HG03066 (cell line): ENCODE data around the gene PRSS8.

Source experiments
- ATAC-seq: cut with Tn5 transposase; IDR thresholded peaks from one replicate; pipeline ENCODE4 v1.9.1; 2021; ENCODE audit warnings: low read depth; ENCODE audit not compliant: unreplicated experiment

PRSS8 gene

DNA sequence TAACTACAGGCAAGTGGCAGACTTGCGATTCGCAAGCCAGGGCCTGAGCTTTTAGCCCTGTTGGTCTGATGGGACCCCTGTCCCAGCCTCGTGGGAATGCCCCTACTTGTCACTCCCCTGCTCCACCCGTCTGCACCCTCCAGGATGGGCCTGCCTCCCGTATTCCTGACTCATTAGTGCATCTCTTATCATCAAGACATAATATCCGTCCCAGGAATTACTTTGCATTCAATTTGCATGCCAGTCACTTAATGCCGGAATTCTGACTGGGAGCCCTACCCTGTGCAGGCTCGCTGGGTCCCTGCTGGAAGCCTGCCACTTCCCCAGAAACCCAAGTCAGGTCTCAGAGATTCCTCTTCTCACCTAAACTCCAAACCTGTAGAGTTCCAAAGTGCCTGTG is 50.1 kb downstream of the PRSS8 start:
- no peak for ATAC-seq

GRCh38 chr16:31084584-31085302 is 50.8 kb downstream of the PRSS8 start:
- no peak for ATAC-seq

- ATAC-seq = no peak
Observed at GRCh38 chr16:31083981-31084380, 51.5 kb downstream of the PRSS8 start.

DNA sequence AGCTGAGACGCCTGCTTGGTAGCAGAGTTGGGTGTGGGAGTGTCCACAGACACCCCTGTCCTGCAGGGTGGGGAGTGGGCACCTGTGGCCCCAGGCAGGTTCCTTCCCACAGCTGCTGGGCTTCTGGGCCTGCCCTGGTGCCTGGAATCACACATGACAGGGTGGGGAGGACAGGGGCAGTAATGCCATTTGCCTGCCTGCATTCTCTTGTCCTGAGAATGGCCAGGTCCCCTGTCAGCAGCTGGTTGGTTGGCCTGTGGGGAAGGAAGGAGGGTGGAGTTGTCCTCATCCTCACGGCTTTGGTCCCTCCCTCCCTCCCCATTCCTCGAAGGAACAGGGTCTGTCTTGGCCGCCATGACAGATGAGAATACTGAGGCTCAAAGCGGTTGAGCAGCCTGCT is 52.0 kb downstream of the PRSS8 start:
- no peak for ATAC-seq

DNA sequence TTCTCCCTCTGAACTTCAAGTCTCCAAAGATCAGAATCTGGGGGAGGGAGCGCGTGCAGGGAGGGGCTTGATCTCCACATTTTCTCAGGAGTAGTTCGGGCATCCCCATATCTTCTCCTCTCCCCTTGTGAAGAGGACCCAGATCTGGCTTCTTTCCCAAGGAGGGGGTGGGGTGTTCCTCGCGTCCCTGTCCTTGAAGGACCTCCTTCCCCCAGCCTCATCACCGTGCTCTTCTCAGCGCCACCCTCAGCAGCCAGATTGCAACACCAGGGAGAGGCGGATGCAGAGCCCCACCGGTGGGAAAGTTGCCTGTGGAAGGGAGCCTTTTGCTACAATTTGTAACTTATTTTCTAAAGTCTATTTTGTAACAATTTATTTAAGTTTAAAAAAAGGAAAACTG is 52.4 kb downstream of the PRSS8 start:
- ATAC-seq = no peak

- no peak for ATAC-seq
Observed at GRCh38 chr16:31082368-31083045, 53.0 kb downstream of the PRSS8 start.
